GM12891 (cell line): ENCODE results near the gene GALNT18. TPM values are rescaled to one million over a fixed set of nuclear protein-coding genes. Genes with fewer than 3 reads are reported as not detected.

Experiments used
- DNase-seq: peaks from one replicate; pipeline ENCODE4 v3.0.0; 2011; ENCODE audit warnings: low spot score; ENCODE audit not compliant: insufficient read length
- FAIRE-seq: peaks from 2 replicates; lab custom pipeline; 2011; peaks lifted over from hg19 to GRCh38; lab: Jason Lieb, UNC
- PAX5 ChIP-seq: IDR thresholded peaks from 2 replicates; pipeline ENCODE4 v1.6.1; 2011; ENCODE audit warnings: low read length, moderate library complexity, mild to moderate bottlenecking; ENCODE audit not compliant: insufficient read depth, severe bottlenecking
- POLR2A ChIP-seq: IDR thresholded peaks from 2 replicates; pipeline ENCODE4 v1.6.1; 2011; ENCODE audit warnings: low read depth, low read length, control low read depth
- POLR2AphosphoS5 ChIP-seq: IDR thresholded peaks from 2 replicates; pipeline ENCODE4 v1.6.1; 2011; ENCODE audit warnings: low read depth, low read length, control low read depth
- POU2F2 ChIP-seq: IDR thresholded peaks from 2 replicates; pipeline ENCODE4 v1.6.1; 2011; ENCODE audit warnings: low read depth, mild to moderate bottlenecking, control low read depth, low read length, moderate library complexity
- SPI1 ChIP-seq: IDR thresholded peaks from 2 replicates; pipeline ENCODE4 v1.6.1; 2011; ENCODE audit warnings: low read depth, low read length, control low read depth
- TAF1 ChIP-seq: IDR thresholded peaks from 2 replicates; pipeline ENCODE4 v1.6.1; 2011; ENCODE audit warnings: low read depth, low read length, control low read depth
- polyA plus RNA-seq: library from polyadenylated mRNA; unstranded; fragments of >200 nt; gene quantifications from one replicate; pipeline ENCODE4 v1.2.1, GENCODE V29; 2012; ENCODE audit warnings: low read depth, missing spikeins, inconsistent platforms; ENCODE audit not compliant: missing spikeins

Gene GALNT18
- polyA plus RNA-seq, result 1.4 TPM

DNA sequence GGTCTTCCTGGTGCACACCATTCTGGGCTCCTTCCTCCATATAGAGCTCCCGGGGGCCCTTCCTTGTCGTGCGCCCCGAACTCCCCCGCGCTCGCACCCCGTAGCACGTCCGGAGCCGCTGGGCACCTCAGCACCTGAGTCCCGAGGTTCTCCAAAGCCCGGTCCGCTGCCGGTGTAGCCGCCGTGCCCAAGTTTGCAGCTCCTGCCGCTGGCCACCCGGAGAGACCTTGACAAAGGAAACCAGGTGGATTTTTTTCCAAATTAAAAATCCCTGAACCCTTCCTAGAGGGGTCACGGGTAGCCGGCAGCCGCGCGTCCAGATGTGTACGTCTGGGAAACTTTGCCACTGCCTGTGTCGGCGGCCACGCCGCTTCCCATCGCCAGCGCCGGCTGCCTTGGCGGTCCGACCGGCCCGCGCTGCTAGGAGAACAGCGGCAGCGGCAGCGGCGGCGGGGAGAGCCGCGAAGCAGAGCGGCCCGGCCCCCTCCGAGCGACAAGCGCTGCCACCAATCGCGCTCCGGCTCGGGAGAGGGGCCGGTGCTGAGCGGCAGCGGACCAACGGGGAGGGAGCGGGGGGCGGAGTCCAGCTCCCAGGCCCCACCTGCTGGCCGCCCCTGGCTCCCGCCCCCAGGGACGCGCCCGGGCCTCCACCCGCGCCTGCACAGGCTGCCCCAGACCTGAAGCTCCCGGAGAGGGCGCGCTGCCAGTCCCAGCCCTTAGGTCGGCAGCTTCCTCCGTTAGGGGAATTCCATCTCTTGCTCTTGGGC, at the start of gene GALNT18:
TSS of gene GALNT18 (minus strand) at position 433 of the 767 bp plus-strand sequence.
- FAIRE-seq, result peak; percentile 89
- no peak for TF ChIP-seq POLR2AphosphoS5
- no peak for TF ChIP-seq POU2F2
- TF ChIP-seq TAF1, result no peak
- no peak for TF ChIP-seq POLR2A
- no peak for TF ChIP-seq SPI1
- TF ChIP-seq PAX5, result no peak

DNA sequence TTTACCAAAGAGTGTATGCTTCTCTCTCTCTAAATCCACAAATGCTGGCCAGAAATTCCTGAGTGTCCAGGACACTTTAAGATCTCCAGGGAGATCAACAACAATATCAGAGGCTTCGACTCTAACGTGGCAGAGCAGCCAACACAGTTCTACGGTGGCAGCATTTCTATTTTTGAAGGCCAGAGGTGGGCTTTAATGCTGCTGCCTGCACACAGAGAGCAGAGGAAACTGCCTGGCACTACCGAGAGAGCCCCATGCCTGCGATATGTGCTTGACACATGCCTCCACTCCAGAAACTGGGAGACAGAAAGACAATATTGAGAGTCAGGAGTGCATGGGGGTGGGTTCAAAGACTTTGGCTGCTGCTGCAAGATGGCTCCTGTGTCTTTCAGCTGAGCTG, 48.8 kb upstream of the GALNT18 start:
- no peak for TF ChIP-seq TAF1
- TF ChIP-seq POLR2AphosphoS5, result no peak
- TF ChIP-seq SPI1, result no peak
- no peak for TF ChIP-seq POLR2A
- no peak for TF ChIP-seq POU2F2
- no peak for TF ChIP-seq PAX5
- no peak for FAIRE-seq
- no peak for DNase-seq

More for the DNA sequence above, at the start of gene GALNT18:
- peak; percentile 98 for DNase-seq

GRCh38 chr11:11669233-11669846, 47.5 kb upstream of the GALNT18 start:
- FAIRE-seq (no peak), DNase-seq (no peak)
- TF ChIP-seq PAX5, result no peak
- no peak for TF ChIP-seq SPI1
- no peak for TF ChIP-seq POLR2AphosphoS5
- TF ChIP-seq TAF1, result no peak
- no peak for TF ChIP-seq POU2F2

DNA sequence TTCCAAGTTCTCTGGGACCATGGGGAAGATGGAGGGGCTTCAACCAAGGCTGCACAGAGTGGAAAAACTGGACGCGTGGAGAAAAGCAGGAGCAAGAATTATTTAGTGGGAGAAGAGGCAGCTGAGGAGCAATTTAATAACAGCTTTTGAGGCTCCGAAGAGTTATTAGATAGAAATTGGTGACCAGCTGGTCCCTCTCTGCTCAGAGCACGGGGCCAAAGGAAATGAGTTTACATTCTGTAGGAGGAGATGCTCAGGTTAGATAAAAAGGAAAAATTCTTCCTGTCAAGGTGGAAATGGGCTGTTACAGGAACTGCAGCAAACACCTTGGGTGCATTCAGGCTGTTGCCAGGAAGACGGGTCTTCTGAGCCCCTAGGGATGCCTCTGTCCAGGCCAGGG, 47.0 kb upstream of the GALNT18 start:
- DNase-seq (no peak), FAIRE-seq (no peak)
- TF ChIP-seq POLR2A (no peak), POU2F2 (no peak), POLR2AphosphoS5 (no peak), PAX5 (no peak)

DNA sequence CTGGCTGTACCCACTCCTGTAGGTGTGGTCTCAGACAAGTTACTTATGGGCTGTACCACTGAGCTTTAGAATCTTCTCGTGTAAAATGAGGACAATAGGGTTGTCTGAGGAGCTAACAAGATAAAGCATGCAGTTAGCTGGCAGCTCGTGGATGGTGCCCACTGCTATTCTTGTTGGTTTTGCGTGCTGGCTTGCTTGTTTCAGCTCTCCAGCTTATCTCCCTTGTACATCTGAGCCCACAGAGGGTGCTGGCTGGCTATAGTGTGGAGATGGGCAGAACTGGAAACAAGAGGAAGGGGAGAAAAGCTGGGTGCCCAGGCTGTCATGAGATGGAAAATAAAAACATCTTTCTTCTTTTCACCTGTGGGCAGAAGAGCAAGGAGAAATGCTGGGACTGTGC, 46.5 kb upstream of the GALNT18 start:
- TF ChIP-seq POU2F2 (no peak), TAF1 (no peak)
- DNase-seq (no peak), FAIRE-seq (no peak)

GRCh38 chr11:11667056-11667455, 45.3 kb upstream of the GALNT18 start:
- FAIRE-seq (no peak), DNase-seq (no peak)
- no peak for TF ChIP-seq PAX5
- no peak for TF ChIP-seq SPI1
- TF ChIP-seq POLR2AphosphoS5, result no peak
- no peak for TF ChIP-seq POLR2A
- no peak for TF ChIP-seq TAF1
- TF ChIP-seq POU2F2, result no peak

DNA sequence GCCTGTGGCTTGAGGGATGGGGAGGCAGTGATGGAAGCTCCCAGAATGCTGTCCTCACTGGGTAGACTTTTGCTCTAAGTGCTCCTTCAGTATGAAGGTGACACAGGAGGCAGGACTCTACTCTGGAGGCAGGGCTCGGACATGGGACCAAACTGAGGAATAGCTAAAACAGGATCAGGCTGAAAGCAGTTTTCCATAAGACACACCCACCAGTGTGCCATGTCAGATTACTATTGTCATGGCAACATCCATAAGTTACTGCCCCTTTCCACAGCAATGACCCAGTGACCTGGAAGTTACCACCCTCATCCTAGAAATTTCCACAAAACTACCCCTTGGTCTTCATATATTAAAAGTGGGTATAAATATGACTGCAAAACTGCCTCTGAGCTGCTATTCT, 43.6 kb upstream of the GALNT18 start:
- FAIRE-seq (no peak), DNase-seq (no peak)
- TF ChIP-seq POLR2A, result no peak
- TF ChIP-seq POU2F2, result no peak
- TF ChIP-seq SPI1, result no peak
- TF ChIP-seq POLR2AphosphoS5, result no peak
- no peak for TF ChIP-seq PAX5
- no peak for TF ChIP-seq TAF1

DNA sequence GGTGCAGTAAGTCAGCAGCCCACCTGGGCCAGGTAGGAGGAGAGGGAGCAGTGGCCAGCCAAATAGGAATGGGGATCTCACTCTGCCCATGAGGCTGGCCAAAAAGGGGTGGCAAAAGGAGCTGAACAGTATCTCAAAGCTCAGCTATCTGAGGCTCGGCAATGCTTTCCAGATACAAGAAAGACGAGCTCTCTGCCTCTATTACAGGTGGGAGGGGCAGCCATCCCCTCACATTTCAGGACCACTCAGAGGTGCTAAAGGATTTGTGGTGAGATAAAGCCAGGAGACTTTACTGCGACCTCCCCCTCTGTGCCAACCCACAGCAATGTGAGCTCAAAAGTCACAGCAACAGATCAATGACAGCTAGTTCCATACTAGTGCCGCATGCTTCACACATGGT, 42.1 kb upstream of the GALNT18 start:
- DNase-seq (no peak), FAIRE-seq (no peak)
- TF ChIP-seq PAX5 (no peak), SPI1 (no peak), POLR2A (no peak), POLR2AphosphoS5 (no peak), TAF1 (no peak), POU2F2 (no peak)

DNA sequence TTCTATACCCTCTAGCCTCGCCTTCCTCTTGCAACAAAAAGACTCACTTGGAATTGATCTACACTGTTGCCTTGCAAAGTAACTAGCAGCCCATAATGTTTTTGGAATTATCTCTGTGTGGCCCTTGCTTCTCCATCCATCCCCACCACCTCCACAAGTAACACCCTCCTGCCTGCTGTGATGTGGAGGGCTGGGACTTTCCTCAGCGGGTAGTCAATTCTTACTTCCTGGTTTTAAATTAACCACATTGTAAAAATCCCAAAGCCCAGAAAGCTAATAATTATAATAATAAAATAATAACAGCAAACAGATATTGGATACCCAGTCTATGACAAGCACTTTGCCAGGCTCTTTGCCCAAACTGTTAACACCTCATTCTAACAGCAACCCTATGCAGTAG, 40.8 kb upstream of the GALNT18 start:
- FAIRE-seq (no peak), DNase-seq (no peak)
- TF ChIP-seq PAX5, result no peak
- no peak for TF ChIP-seq POLR2A
- no peak for TF ChIP-seq POU2F2
- no peak for TF ChIP-seq TAF1
- TF ChIP-seq SPI1, result no peak
- no peak for TF ChIP-seq POLR2AphosphoS5
